ENCODE data around the gene ZNF281. TPM values are rescaled to one million over a fixed set of nuclear protein-coding genes. Genes with fewer than 3 reads are reported as not detected.

ZNF281 gene
- total RNA-seq, 1 donor from 2014 or later: 35.1 TPM

DNA sequence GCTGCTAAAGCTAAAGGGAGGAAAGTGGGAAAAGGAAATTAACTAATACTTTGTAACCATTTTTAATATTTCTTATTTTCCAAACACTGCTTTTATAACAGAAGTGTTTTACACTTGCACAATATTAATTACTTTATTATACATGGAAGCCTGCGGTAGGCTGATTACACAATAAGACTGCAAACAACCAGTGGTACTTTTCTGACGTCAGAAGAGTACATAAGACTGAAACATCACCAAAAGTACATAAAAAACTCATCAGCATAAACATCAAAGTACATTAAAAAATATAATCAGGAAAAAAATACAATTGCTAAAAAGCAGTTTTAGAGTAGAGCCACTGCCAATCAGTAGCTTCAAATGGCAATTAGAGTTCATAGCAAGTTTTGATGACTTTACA is 4.6 kb downstream of the ZNF281 start:
- Mint-ChIP-seq H3K9me3 (ENCODE audit: unreplicated experiment) (no peaks in the 10 kb centered on the region), H3K4me3 (ENCODE audit: unreplicated experiment) (peak overlapping the region; percentile 62), H3K4me1 (ENCODE audit: unreplicated experiment) (peaks cover 39% of the 10 kb centered on the region), H3K27me3 (ENCODE audit: unreplicated experiment) (peaks cover 3% of the 10 kb centered on the region), H3K36me3 (ENCODE audit: low read depth, unreplicated experiment) (peaks cover 12% of the 10 kb centered on the region), H3K27ac (ENCODE audit: unreplicated experiment) (no peak overlapping the region)
- no peak for DNase-seq (ENCODE audit: low spot score)
- no peak for TF ChIP-seq CTCF (IDR thresholded peaks at IDR 0.05; ENCODE audit: unreplicated experiment)

DNA sequence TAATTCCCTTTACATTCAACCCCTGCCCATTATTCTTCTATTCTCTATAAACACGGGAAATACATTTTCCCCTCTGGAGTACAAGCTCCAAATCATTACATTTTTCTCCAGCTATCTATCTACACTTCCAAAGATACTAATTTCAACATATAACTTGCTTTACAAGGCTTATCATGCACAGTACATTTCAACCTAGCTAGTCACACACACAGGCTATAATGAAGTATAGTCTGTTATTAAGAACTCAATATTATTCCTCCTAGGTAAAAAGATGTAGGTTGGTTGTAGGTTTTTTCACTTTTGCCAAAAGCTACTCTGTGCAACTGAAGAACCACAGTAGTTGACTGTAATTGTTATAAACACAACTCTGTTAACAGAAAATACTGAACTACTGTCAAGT is 8.1 kb downstream of the ZNF281 start:
- peaks cover 14% of the 10 kb centered on the region for H3K4me1 Mint-ChIP-seq (ENCODE audit: unreplicated experiment)

GRCh38 chr1:200401263-200401662 is 8.6 kb downstream of the ZNF281 start:
- Mint-ChIP-seq H3K27me3 (ENCODE audit: unreplicated experiment) (no peaks in the 10 kb centered on the region), H3K4me1 (ENCODE audit: unreplicated experiment) (peaks cover 11% of the 10 kb centered on the region)
- no peak for TF ChIP-seq CTCF (IDR thresholded peaks at IDR 0.05; ENCODE audit: unreplicated experiment)

More for the DNA sequence above, 8.1 kb downstream of the ZNF281 start:
- Mint-ChIP-seq H3K36me3 (ENCODE audit: low read depth, unreplicated experiment) (no peaks in the 10 kb centered on the region), H3K27ac (ENCODE audit: unreplicated experiment) (no peak overlapping the region), H3K27me3 (ENCODE audit: unreplicated experiment) (no peaks in the 10 kb centered on the region), H3K4me3 (ENCODE audit: unreplicated experiment) (no peak overlapping the region), H3K9me3 (ENCODE audit: unreplicated experiment) (no peaks in the 10 kb centered on the region)
- DNase-seq (ENCODE audit: low spot score): no peak
- TF ChIP-seq CTCF (IDR thresholded peaks at IDR 0.05; ENCODE audit: unreplicated experiment): no peak

DNA sequence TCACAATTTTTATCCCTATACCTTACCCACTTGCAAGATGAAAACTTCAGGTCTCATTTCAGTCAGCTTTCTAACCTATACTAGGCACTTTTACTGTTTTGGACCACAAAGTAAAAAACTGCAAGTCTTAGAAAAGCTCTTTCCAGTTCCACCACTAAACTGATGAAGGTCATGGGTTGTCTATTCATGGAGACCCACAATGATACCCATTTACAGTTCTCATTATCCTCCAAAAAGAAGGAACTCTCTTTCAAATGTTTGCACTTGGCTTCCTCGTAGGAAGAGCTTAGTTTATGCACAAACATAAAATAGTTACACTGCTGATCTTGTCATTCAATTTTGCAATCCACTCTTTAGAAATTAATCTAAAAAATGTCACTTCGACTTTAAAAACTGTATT is 9.3 kb downstream of the ZNF281 start:
- H3K9me3 Mint-ChIP-seq (ENCODE audit: unreplicated experiment): no peaks in the 10 kb centered on the region
- H3K27me3 Mint-ChIP-seq (ENCODE audit: unreplicated experiment): no peaks in the 10 kb centered on the region
- no peak for TF ChIP-seq CTCF (IDR thresholded peaks at IDR 0.05; ENCODE audit: unreplicated experiment)
- H3K4me3 Mint-ChIP-seq (ENCODE audit: unreplicated experiment): no peak overlapping the region
- H3K4me1 Mint-ChIP-seq (ENCODE audit: unreplicated experiment): peaks cover 4% of the 10 kb centered on the region
- no peak overlapping the region for H3K27ac Mint-ChIP-seq (ENCODE audit: unreplicated experiment)
- no peak for DNase-seq (ENCODE audit: low spot score)
- no peaks in the 10 kb centered on the region for H3K36me3 Mint-ChIP-seq (ENCODE audit: low read depth, unreplicated experiment)

More at GRCh38 chr1:200401263-200401662, 8.6 kb downstream of the ZNF281 start:
- Mint-ChIP-seq H3K36me3 (ENCODE audit: low read depth, unreplicated experiment) (no peaks in the 10 kb centered on the region), H3K27ac (ENCODE audit: unreplicated experiment) (no peak overlapping the region), H3K4me3 (ENCODE audit: unreplicated experiment) (no peak overlapping the region), H3K9me3 (ENCODE audit: unreplicated experiment) (no peaks in the 10 kb centered on the region)
- DNase-seq (ENCODE audit: low spot score): no peak

DNA sequence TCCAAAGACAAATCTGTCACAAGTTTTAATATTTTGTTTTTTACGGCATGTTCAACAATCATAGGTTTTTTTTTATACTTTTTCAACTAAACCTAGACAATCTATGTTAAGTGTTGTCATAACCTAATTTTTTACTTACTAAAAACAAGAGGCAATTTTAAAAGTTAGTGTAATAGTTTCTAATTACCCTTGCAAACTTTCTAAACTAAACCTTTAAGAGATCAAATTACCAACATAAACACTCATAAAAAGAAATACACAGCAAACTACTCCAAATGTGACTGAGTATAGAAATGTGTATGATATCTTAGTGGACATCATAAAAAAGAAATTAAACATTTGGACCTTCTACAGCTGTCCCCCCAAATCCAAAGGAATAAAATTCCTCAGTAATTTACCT is 10.0 kb downstream of the ZNF281 start:
- Mint-ChIP-seq H3K27ac (ENCODE audit: unreplicated experiment) (no peak overlapping the region), H3K4me1 (ENCODE audit: unreplicated experiment) (no peaks in the 10 kb centered on the region)

More for the DNA sequence above, 10.0 kb downstream of the ZNF281 start:
- no peaks in the 10 kb centered on the region for H3K27me3 Mint-ChIP-seq (ENCODE audit: unreplicated experiment)
- DNase-seq (ENCODE audit: low spot score): no peak
- no peaks in the 10 kb centered on the region for H3K36me3 Mint-ChIP-seq (ENCODE audit: low read depth, unreplicated experiment)
- no peak for TF ChIP-seq CTCF (IDR thresholded peaks at IDR 0.05; ENCODE audit: unreplicated experiment)
- no peak overlapping the region for H3K4me3 Mint-ChIP-seq (ENCODE audit: unreplicated experiment)
- H3K9me3 Mint-ChIP-seq (ENCODE audit: unreplicated experiment): no peaks in the 10 kb centered on the region

Measured in endothelial cell (in vitro differentiated cells).